Spleen (tissue), 11 donors: ENCODE results near the gene TTLL5. TPM values are rescaled to one million over a fixed set of nuclear protein-coding genes. Genes with fewer than 3 reads are reported as not detected.

Source experiments
- DNase-seq: peaks from one replicate; pipeline ENCODE4 v3.0.0-alpha.2; 2020
- H3K27ac ChIP-seq, 8 donors: fragments of 200-600 bp; sonication (generic) in 7 of 8; 1 replicate in 4 of 8; 2 replicates in 4 of 8; pipeline versions ENCODE4 v1.5.0 to v1.8.0; 2016 to 2021; ENCODE audit warnings: inconsistent platforms in 4 of 8, mild to moderate bottlenecking in 4 of 8, moderate library complexity in 1 of 8
- H3K27me3 ChIP-seq, 7 donors: fragments of 200-600 bp; sonication (generic) in 6 of 7; replicated peaks in 1 of 7; 1 replicate in 4 of 7; 2 replicates in 3 of 7; pipeline versions ENCODE4 v1.5.0 to v1.8.0; 2016 to 2021; ENCODE audit warnings: inconsistent platforms in 3 of 7, mild to moderate bottlenecking in 1 of 7
- H3K36me3 ChIP-seq, 6 donors: fragments of 200-600 bp; sonication (generic) in 5 of 6; 1 replicate in 4 of 6; 2 replicates in 2 of 6; pipeline versions ENCODE4 v1.5.0 to v1.8.0; 2016 to 2021; ENCODE audit warnings: inconsistent platforms in 2 of 6
- H3K4me1 ChIP-seq, 6 donors: fragments of 200-600 bp; sonication (generic) in 5 of 6; 1 replicate in 3 of 6; 2 replicates in 3 of 6; pipeline versions ENCODE4 v1.5.0 to v1.8.0; 2016 to 2021; ENCODE audit warnings: inconsistent platforms in 3 of 6
- H3K4me3 ChIP-seq, 8 donors: fragments of 200-600 bp; sonication (generic) in 7 of 8; 1 replicate in 4 of 8; 2 replicates in 4 of 8; pipeline versions ENCODE4 v1.5.0 to v1.8.0; 2016 to 2021; ENCODE audit warnings: inconsistent platforms in 4 of 8, mild to moderate bottlenecking in 4 of 8, moderate library complexity in 2 of 8
- H3K9me3 ChIP-seq, 8 donors: fragments of 200-600 bp; sonication (generic) in 7 of 8; 1 replicate in 4 of 8; 2 replicates in 4 of 8; pipeline versions ENCODE4 v1.5.0 to v1.8.0; 2016 to 2021; ENCODE audit warnings: inconsistent platforms in 4 of 8
- POLR2A ChIP-seq, 3 donors: fragments of 450-650 bp; IDR thresholded peaks; one replicate each; pipeline ENCODE4 v1.5.1; 2017; ENCODE audit warnings: antibody characterized with exemption in 3 of 3, mild to moderate bottlenecking in 1 of 3
- POLR2AphosphoS5 ChIP-seq, 3 donors: sonication (generic); formaldehyde crosslinking; IDR thresholded peaks; one replicate each; pipeline ENCODE4 v1.5.1; 2017; ENCODE audit warnings: antibody characterized with exemption in 3 of 3
- WGBS, 5 donors: extraction: QIAGEN DNeasy Blood & Tissue Kit in 3 of 5; methylation state at CpG; one replicate each; pipeline versions ENCODE4 v1.1.5 to v1.1.7; 2013 to 2018; 5-methylcytosine and 5-hydroxymethylcytosine counted together
- intact Hi-C: fragments of 100-400 bp; cut with DNase I; formaldehyde crosslinking; loops from one replicate; pipeline ENCODE4 v1.15.0; 2023; ENCODE audit warnings: low total_unique reads
- polyA plus RNA-seq, 3 donors: library from polyadenylated mRNA; stranded (reverse); fragments of 200-250 nt; gene quantifications; one replicate each; pipeline ENCODE4 v1.2.1, GENCODE V29; 2013
- total RNA-seq, 7 donors: library from RNA; depleted of rRNA in 3 of 7; stranded (reverse); fragments of >200 nt in 3 of 7; fragmentation: NEBNext Ultra II Directional in 4 of 7; extraction: Animal tissue kit (Norgen Biotek cat#: 25700) in 4 of 7; gene quantifications; one replicate each; pipeline versions ENCODE4 v1.1.0 to v1.2.1, GENCODE V29; 2016 to 2021
- TF ChIP-seq, protein P1 (sequence below), 11 experiments: fragments of 200-600 bp in 7 of 11; fragments of 450-650 bp in 4 of 11; sonication (generic) in 4 of 11; IDR thresholded peaks in 8 of 11; conservative IDR thresholded peaks in 3 of 11; 1 replicate in 7 of 11; 2 replicates in 4 of 11; pipeline versions ENCODE4 v1.4.0 to v1.8.0; 2016 to 2021; ENCODE audit warnings: antibody characterized with exemption in 11 of 11, inconsistent platforms in 4 of 11, mild to moderate bottlenecking in 1 of 11
- donor health status: healthy with polysubstance abuse.
- donor health status: DM: no; HTN: no; CAD: no; lungs with moderate emphysema.
- donor health status: DM: no; HTN: no; CAD: no.
- donor health status: Bipolar disorder and iron deficiency.
- donor health status: healthy.
- donor health status: DM: no; HTN: no; CAD: no.
- donor health status: DM: yes; HTN: yes; CAD: no.

TTLL5 gene
- total and polyA plus RNA-seq, 10 donors = 4.5 to 44.1 (median 31.6) TPM

DNA sequence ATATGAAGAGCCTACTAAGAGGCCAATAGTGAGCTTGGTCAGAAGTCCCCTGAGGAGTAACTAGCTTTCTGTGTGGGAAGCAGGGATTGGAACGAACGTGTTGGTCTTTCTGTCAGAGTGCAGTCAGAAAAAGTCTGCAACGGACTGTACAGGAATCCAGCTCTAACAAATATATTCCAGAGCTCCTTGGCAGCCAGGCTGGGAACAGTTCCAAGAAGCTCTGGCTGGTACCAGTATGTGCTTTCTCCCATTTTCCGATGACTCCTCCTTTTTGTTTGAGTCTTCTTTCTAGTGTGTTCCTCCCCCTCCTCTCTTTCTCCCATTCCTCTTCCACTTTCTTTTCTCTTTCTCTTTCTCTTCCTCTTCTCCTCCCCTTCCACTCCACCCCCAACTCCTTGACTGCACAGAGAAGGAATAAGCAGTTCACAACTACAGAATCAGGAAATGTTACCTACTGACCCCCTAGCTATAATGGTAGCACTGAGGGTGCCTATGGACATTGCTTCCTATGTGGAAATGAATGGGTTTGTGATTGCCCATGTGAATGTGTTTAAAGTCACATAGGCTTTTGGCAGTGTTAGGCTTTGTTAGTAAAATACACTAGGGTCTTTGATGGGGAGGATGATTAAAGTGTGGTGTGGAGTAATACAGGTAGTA is 59.9 kb downstream of the TTLL5 start:
- H3K36me3 ChIP-seq = peaks cover 0 to 78% (median 17%) of the 10 kb centered on the region in 6 donors
- peaks cover 0 to 12% (median 1%) of the 10 kb centered on the region in 6 donors for H3K4me1 ChIP-seq
- WGBS, 5 donors = 59 to 76% (median 62%) methylated on average over 4 of the region's 4 CpGs
- H3K27ac ChIP-seq = peak overlapping the region in 5 of 8 donors; percentile 2 to 38 (median 22)
- H3K4me3 ChIP-seq = no peak overlapping the region
- intact Hi-C loops = no loop called here
- H3K9me3 ChIP-seq = no peaks in the 10 kb centered on the region
- H3K27me3 ChIP-seq = no peaks in the 10 kb centered on the region
- TF ChIP-seq POLR2AphosphoS5 (IDR thresholded peaks at IDR 0.05) (no peak), POLR2A (IDR thresholded peaks at IDR 0.05) (no peak)
- TF ChIP-seq, protein P1, sequence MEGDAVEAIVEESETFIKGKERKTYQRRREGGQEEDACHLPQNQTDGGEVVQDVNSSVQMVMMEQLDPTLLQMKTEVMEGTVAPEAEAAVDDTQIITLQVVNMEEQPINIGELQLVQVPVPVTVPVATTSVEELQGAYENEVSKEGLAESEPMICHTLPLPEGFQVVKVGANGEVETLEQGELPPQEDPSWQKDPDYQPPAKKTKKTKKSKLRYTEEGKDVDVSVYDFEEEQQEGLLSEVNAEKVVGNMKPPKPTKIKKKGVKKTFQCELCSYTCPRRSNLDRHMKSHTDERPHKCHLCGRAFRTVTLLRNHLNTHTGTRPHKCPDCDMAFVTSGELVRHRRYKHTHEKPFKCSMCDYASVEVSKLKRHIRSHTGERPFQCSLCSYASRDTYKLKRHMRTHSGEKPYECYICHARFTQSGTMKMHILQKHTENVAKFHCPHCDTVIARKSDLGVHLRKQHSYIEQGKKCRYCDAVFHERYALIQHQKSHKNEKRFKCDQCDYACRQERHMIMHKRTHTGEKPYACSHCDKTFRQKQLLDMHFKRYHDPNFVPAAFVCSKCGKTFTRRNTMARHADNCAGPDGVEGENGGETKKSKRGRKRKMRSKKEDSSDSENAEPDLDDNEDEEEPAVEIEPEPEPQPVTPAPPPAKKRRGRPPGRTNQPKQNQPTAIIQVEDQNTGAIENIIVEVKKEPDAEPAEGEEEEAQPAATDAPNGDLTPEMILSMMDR (IDR thresholded peaks at IDR 0.05 in 8 of 11, conservative IDR thresholded peaks at IDR 0.05 in 3 of 11) = no peak
- DNase-seq = no peak

DNA sequence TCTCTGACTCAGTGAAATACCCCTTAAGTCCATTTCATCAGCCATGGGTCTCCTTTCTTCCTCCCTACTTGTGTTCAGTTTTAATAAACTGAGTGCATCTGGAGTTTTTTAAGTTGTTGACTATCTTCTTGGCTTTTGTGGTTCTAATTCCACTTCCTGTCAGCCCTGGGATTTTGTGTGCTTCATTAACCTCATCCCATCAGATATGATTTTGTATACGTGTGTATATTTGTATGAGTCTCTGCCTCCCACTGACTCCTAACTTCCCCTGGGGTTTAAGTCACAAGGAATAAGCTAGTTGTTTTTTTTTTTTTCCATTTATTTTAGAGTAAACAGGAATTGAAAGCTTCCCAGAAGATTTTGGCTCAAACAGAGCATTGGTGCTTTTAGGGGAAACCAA is 62.7 kb downstream of the TTLL5 start:
- intact Hi-C loops = no loop called here

DNA sequence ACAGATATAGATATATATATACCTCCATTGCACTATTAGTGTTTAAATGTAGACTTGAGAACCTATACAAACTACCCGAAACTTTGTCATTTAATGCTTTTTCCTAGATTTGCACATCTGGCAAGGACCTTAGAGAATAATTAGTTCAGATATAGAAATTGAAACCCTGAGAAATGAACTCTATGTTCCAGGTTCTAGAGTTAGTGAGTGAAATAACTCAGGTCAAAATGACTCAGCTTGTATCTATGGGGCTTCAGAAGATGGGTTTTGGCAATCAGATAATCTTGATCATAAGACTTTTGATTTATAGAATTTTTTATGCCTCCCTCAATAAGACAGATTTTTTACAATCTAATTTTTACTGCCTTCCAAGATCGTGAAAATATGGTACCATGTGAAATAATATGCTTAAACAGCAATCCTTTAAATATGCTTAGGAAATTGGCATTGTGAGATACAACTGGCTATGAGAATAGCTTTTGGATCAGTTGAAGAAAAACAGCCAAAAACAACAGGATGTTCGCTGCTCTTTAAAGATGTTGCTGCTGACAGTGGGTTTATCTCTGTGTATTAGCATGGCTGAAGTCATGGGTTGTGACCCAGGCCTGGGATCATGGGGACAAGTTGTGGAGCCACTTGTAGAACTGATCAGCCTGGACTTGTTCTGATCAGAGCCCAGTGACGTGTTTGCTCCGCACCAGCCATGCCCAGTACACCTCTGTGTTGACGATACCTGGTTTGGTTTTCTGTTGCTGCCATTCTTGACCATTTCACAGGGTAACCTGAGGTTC is 63.6 kb downstream of the TTLL5 start:
- no peak for DNase-seq
- Histone ChIP-seq H3K27me3 (no peaks in the 10 kb centered on the region), H3K36me3 (peaks cover 0 to 79% (median 12%) of the 10 kb centered on the region in 6 donors), H3K4me1 (peaks cover 0 to 14% (median 0%) of the 10 kb centered on the region in 6 donors), H3K27ac (peak overlapping the region in 7 of 8 donors; percentile 1 to 64 (median 56)), H3K4me3 (no peak overlapping the region), H3K9me3 (peaks cover 0 to 10% (median 4%) of the 10 kb centered on the region in 8 donors)
- 83 to 91% (median 90%) methylated on average over 6 of the region's 6 CpGs for WGBS, 5 donors
- intact Hi-C loops = no loop called here
- TF ChIP-seq, protein P1 (IDR thresholded peaks at IDR 0.05 in 8 of 11, conservative IDR thresholded peaks at IDR 0.05 in 3 of 11) = no peak
- TF ChIP-seq POLR2A (IDR thresholded peaks at IDR 0.05) (no peak), POLR2AphosphoS5 (IDR thresholded peaks at IDR 0.05) (peak in 1 of 3 donors; percentile 15)

More for the DNA sequence above, 62.7 kb downstream of the TTLL5 start:
- Histone ChIP-seq H3K27ac (peak overlapping the region in 3 of 8 donors; percentile 8 to 64 (median 60)), H3K36me3 (peaks cover 0 to 80% (median 13%) of the 10 kb centered on the region in 6 donors), H3K9me3 (peaks cover 0 to 10% (median 4%) of the 10 kb centered on the region in 8 donors), H3K4me3 (no peak overlapping the region), H3K27me3 (no peaks in the 10 kb centered on the region), H3K4me1 (peaks cover 0 to 14% (median 0%) of the 10 kb centered on the region in 6 donors)
- DNase-seq = no peak
- 45 to 68% (median 49%) methylated on average over 1 of the region's 1 CpG for WGBS, 5 donors
- no peak for TF ChIP-seq POLR2AphosphoS5 (IDR thresholded peaks at IDR 0.05)
- no peak for TF ChIP-seq POLR2A (IDR thresholded peaks at IDR 0.05)
- TF ChIP-seq, protein P1 (IDR thresholded peaks at IDR 0.05 in 8 of 11, conservative IDR thresholded peaks at IDR 0.05 in 3 of 11) = no peak

DNA sequence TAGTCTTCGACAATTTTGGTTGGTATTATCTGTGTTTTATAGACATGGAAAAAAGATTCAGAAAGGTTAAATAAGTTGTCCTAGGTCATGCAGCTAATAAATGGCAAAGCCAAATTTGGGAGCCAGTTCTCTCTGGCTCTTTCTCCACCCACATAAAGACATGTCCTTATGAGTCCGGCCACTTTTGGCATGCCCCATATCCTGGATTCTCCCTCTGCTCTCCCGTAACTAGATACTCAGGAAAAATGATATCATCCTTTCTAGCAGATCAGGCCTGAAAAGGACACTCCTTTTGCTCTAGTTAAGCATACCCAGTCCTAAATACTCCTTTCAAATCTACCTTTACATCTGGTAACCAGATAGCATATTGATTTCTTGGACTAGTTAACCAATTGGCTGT is 64.4 kb downstream of the TTLL5 start:
- H3K9me3 ChIP-seq = peaks cover 0 to 10% (median 4%) of the 10 kb centered on the region in 8 donors
- DNase-seq = no peak

More for the DNA sequence above, 64.4 kb downstream of the TTLL5 start:
- intact Hi-C loops = no loop called here
- Histone ChIP-seq H3K27me3 (no peaks in the 10 kb centered on the region), H3K27ac (peak overlapping the region in 7 of 8 donors; percentile 17 to 64 (median 36)), H3K4me1 (peaks cover 0 to 14% (median 0%) of the 10 kb centered on the region in 6 donors), H3K36me3 (peaks cover 0 to 70% (median 7%) of the 10 kb centered on the region in 6 donors), H3K4me3 (no peak overlapping the region)
- TF ChIP-seq POLR2A (IDR thresholded peaks at IDR 0.05) = no peak
- TF ChIP-seq POLR2AphosphoS5 (IDR thresholded peaks at IDR 0.05) = no peak
- TF ChIP-seq, protein P1 (IDR thresholded peaks at IDR 0.05 in 8 of 11, conservative IDR thresholded peaks at IDR 0.05 in 3 of 11) = no peak
- 65 to 79% (median 76%) methylated on average over 3 of the region's 3 CpGs for WGBS, 5 donors
